K562 (cell line): ENCODE data around the gene RBM12. TPM values are rescaled to one million over a fixed set of nuclear protein-coding genes. Genes with fewer than 3 reads are reported as not detected.

Experiments used
- SP2 ChIP-seq: IDR thresholded peaks from 2 replicates; pipeline ENCODE4 v1.6.1; 2011; ENCODE audit warnings: mild to moderate bottlenecking, low read depth, low read length, moderate library complexity; ENCODE audit not compliant: poor library complexity, severe bottlenecking; ENCODE audit errors: extremely low read depth
- TAF9B ChIP-seq: fragments of 450-650 bp; IDR thresholded peaks from 2 replicates; pipeline ENCODE4 v1.6.1; 2018; ENCODE audit warnings: mild to moderate bottlenecking; ENCODE audit not compliant: partially characterized antibody
- polyA plus RNA-seq, 8 experiments: library from polyadenylated mRNA; depleted of rRNA in 4 of 8; stranded (reverse) in 5 of 8; unstranded in 3 of 8; fragments of >200 nt; fragmentation: Nextera tagmentation in 2 of 8; fragmentation: Illumina TruSeq in 1 of 8; extraction: Ambion mirVana in 2 of 8; extraction: Trizol in 1 of 8; gene quantifications; 2 replicates each; pipeline versions ENCODE4 v1.2.1 to v1.2.3, GENCODE V29; 2011 to 2014; ENCODE audit warnings: inconsistent platforms in 1 of 8, missing spikeins in 1 of 8
- total RNA-seq, 7 experiments: library from RNA; depleted of rRNA in 6 of 7; stranded (reverse); fragments of >200 nt in 6 of 7; fragmentation: Illumina TruSeq in 2 of 7; extraction: Trizol in 2 of 7; gene quantifications; 2 replicates each; pipeline versions ENCODE4 v1.2.1 to v1.2.3, GENCODE V29; 2011 to 2021; ENCODE audit warnings: low replicate concordance in 1 of 7
- TF ChIP-seq, protein P1 (sequence below): fragments of 200-600 bp; sonication (generic); IDR thresholded peaks from one replicate; pipeline ENCODE4 v1.6.1; 2012; ENCODE audit warnings: mild to moderate bottlenecking, low read depth, low read length, inconsistent platforms
- TF ChIP-seq, protein P2 (sequence below): fragments of 450-650 bp; IDR thresholded peaks from 2 replicates; pipeline ENCODE4 v1.6.1; 2018; ENCODE audit not compliant: partially characterized antibody
- TF ChIP-seq, protein P3 (sequence below): fragments of 450-650 bp; IDR thresholded peaks from 2 replicates; pipeline ENCODE4 v1.7.1; 2018; ENCODE audit warnings: mild to moderate bottlenecking, low read depth; ENCODE audit not compliant: partially characterized antibody

The RBM12 gene
- total and polyA plus RNA-seq, 9 of the 15 experiments (the other 6 are each of a cell fraction or from before 2014, with no cell fraction given): 5.0 to 162 (median 73.3) TPM

DNA sequence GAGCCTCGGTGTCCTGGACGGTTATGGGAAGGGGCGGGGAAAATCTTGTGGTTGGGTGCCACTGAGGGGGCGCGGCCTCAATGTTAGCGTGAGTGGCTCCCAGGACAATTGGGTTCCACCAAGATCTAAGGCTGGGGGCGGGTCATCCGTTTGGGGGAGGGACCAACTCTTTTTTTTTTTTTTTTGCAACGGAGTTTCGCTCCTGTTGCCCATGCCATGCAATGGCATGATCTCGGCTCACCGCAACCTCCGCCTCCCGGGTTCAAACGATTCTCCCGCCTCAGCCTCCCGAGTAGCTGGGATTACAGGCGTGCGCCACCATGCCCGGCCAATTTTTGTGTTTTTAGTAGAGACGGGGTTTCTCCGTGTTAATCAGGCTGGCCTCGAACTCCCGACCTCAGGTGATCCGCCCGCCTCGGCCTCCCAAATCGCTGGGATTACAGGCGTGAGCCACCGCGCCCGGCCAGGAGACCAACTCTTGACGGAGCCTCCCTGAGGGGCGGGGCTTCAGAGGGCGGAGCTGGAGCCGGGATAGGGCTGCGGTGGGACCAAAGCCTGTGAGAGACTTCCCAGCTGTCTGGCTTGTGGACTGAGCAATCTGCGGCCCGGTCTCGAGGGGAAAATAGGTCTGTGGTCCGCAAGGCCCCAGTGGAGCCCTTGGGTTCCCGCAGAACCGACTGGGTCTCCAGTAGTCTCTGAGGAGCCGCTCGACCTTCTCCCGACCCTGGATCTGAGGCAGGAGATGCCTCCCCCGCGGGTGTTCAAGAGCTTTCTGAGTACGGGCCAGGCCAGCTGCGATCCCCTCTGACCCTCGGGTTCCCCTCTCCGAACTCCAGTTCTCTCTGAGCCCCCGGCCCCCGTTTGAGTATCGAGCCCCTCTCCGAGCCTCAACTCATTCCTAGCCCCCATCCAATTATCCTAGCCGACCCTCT lies 48.0 kb downstream of the RBM12 start (continued):
- TF ChIP-seq, protein P1, sequence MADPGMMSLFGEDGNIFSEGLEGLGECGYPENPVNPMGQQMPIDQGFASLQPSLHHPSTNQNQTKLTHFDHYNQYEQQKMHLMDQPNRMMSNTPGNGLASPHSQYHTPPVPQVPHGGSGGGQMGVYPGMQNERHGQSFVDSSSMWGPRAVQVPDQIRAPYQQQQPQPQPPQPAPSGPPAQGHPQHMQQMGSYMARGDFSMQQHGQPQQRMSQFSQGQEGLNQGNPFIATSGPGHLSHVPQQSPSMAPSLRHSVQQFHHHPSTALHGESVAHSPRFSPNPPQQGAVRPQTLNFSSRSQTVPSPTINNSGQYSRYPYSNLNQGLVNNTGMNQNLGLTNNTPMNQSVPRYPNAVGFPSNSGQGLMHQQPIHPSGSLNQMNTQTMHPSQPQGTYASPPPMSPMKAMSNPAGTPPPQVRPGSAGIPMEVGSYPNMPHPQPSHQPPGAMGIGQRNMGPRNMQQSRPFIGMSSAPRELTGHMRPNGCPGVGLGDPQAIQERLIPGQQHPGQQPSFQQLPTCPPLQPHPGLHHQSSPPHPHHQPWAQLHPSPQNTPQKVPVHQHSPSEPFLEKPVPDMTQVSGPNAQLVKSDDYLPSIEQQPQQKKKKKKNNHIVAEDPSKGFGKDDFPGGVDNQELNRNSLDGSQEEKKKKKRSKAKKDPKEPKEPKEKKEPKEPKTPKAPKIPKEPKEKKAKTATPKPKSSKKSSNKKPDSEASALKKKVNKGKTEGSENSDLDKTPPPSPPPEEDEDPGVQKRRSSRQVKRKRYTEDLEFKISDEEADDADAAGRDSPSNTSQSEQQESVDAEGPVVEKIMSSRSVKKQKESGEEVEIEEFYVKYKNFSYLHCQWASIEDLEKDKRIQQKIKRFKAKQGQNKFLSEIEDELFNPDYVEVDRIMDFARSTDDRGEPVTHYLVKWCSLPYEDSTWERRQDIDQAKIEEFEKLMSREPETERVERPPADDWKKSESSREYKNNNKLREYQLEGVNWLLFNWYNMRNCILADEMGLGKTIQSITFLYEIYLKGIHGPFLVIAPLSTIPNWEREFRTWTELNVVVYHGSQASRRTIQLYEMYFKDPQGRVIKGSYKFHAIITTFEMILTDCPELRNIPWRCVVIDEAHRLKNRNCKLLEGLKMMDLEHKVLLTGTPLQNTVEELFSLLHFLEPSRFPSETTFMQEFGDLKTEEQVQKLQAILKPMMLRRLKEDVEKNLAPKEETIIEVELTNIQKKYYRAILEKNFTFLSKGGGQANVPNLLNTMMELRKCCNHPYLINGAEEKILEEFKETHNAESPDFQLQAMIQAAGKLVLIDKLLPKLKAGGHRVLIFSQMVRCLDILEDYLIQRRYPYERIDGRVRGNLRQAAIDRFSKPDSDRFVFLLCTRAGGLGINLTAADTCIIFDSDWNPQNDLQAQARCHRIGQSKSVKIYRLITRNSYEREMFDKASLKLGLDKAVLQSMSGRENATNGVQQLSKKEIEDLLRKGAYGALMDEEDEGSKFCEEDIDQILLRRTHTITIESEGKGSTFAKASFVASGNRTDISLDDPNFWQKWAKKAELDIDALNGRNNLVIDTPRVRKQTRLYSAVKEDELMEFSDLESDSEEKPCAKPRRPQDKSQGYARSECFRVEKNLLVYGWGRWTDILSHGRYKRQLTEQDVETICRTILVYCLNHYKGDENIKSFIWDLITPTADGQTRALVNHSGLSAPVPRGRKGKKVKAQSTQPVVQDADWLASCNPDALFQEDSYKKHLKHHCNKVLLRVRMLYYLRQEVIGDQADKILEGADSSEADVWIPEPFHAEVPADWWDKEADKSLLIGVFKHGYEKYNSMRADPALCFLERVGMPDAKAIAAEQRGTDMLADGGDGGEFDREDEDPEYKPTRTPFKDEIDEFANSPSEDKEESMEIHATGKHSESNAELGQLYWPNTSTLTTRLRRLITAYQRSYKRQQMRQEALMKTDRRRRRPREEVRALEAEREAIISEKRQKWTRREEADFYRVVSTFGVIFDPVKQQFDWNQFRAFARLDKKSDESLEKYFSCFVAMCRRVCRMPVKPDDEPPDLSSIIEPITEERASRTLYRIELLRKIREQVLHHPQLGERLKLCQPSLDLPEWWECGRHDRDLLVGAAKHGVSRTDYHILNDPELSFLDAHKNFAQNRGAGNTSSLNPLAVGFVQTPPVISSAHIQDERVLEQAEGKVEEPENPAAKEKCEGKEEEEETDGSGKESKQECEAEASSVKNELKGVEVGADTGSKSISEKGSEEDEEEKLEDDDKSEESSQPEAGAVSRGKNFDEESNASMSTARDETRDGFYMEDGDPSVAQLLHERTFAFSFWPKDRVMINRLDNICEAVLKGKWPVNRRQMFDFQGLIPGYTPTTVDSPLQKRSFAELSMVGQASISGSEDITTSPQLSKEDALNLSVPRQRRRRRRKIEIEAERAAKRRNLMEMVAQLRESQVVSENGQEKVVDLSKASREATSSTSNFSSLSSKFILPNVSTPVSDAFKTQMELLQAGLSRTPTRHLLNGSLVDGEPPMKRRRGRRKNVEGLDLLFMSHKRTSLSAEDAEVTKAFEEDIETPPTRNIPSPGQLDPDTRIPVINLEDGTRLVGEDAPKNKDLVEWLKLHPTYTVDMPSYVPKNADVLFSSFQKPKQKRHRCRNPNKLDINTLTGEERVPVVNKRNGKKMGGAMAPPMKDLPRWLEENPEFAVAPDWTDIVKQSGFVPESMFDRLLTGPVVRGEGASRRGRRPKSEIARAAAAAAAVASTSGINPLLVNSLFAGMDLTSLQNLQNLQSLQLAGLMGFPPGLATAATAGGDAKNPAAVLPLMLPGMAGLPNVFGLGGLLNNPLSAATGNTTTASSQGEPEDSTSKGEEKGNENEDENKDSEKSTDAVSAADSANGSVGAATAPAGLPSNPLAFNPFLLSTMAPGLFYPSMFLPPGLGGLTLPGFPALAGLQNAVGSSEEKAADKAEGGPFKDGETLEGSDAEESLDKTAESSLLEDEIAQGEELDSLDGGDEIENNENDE: no peak
- TF ChIP-seq, protein P2, sequence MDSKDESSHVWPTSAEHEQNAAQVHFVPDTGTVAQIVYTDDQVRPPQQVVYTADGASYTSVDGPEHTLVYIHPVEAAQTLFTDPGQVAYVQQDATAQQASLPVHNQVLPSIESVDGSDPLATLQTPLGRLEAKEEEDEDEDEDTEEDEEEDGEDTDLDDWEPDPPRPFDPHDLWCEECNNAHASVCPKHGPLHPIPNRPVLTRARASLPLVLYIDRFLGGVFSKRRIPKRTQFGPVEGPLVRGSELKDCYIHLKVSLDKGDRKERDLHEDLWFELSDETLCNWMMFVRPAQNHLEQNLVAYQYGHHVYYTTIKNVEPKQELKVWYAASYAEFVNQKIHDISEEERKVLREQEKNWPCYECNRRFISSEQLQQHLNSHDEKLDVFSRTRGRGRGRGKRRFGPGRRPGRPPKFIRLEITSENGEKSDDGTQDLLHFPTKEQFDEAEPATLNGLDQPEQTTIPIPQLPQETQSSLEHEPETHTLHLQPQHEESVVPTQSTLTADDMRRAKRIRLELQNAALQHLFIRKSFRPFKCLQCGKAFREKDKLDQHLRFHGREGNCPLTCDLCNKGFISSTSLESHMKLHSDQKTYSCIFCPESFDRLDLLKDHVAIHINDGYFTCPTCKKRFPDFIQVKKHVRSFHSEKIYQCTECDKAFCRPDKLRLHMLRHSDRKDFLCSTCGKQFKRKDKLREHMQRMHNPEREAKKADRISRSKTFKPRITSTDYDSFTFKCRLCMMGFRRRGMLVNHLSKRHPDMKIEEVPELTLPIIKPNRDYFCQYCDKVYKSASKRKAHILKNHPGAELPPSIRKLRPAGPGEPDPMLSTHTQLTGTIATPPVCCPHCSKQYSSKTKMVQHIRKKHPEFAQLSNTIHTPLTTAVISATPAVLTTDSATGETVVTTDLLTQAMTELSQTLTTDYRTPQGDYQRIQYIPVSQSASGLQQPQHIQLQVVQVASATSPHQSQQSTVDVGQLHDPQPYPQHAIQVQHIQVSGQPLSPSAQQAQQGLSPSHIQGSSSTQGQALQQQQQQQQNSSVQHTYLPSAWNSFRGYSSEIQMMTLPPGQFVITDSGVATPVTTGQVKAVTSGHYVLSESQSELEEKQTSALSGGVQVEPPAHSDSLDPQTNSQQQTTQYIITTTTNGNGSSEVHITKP: no peak
- TF ChIP-seq, protein P3, sequence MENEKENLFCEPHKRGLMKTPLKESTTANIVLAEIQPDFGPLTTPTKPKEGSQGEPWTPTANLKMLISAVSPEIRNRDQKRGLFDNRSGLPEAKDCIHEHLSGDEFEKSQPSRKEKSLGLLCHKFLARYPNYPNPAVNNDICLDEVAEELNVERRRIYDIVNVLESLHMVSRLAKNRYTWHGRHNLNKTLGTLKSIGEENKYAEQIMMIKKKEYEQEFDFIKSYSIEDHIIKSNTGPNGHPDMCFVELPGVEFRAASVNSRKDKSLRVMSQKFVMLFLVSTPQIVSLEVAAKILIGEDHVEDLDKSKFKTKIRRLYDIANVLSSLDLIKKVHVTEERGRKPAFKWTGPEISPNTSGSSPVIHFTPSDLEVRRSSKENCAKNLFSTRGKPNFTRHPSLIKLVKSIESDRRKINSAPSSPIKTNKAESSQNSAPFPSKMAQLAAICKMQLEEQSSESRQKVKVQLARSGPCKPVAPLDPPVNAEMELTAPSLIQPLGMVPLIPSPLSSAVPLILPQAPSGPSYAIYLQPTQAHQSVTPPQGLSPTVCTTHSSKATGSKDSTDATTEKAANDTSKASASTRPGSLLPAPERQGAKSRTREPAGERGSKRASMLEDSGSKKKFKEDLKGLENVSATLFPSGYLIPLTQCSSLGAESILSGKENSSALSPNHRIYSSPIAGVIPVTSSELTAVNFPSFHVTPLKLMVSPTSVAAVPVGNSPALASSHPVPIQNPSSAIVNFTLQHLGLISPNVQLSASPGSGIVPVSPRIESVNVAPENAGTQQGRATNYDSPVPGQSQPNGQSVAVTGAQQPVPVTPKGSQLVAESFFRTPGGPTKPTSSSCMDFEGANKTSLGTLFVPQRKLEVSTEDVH: no peak
- TF ChIP-seq SP2 (no peak), TAF9B (no peak)
